ENCODE data around the gene CMKLR1. TPM values are rescaled to one million over a fixed set of nuclear protein-coding genes. Genes with fewer than 3 reads are reported as not detected.

The CMKLR1 gene
- total RNA-seq, 1 donor from 2014 or later = 0.12 TPM

DNA sequence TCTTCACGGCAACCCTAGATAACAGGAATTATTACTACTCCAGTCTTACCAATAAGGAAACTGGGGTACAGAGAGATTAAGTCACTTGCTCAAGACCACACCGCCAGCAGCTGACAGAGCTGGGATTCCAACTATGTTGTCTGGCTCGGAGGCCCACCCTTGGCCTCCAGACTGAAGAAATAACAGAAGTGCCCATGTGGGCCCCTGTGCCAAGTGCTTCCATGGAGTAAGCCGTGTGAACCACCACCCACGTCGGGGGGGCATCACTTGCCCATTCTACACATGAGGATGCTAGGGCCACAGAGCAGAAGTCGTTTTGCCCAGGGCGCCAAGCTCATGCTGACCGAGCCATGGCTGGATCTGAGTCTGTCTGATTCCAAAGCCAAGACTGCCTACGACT is 926 bp upstream of the CMKLR1 start:
- TF ChIP-seq, protein P1, sequence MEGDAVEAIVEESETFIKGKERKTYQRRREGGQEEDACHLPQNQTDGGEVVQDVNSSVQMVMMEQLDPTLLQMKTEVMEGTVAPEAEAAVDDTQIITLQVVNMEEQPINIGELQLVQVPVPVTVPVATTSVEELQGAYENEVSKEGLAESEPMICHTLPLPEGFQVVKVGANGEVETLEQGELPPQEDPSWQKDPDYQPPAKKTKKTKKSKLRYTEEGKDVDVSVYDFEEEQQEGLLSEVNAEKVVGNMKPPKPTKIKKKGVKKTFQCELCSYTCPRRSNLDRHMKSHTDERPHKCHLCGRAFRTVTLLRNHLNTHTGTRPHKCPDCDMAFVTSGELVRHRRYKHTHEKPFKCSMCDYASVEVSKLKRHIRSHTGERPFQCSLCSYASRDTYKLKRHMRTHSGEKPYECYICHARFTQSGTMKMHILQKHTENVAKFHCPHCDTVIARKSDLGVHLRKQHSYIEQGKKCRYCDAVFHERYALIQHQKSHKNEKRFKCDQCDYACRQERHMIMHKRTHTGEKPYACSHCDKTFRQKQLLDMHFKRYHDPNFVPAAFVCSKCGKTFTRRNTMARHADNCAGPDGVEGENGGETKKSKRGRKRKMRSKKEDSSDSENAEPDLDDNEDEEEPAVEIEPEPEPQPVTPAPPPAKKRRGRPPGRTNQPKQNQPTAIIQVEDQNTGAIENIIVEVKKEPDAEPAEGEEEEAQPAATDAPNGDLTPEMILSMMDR (conservative IDR thresholded peaks at IDR 0.05; ENCODE audit: low read depth, low read length) = no peak
- no peak overlapping the region for H3K4me3 ChIP-seq (ENCODE audit: low read depth, low read length)
- no peak for DNase-seq (ENCODE audit: low read depth)

DNA sequence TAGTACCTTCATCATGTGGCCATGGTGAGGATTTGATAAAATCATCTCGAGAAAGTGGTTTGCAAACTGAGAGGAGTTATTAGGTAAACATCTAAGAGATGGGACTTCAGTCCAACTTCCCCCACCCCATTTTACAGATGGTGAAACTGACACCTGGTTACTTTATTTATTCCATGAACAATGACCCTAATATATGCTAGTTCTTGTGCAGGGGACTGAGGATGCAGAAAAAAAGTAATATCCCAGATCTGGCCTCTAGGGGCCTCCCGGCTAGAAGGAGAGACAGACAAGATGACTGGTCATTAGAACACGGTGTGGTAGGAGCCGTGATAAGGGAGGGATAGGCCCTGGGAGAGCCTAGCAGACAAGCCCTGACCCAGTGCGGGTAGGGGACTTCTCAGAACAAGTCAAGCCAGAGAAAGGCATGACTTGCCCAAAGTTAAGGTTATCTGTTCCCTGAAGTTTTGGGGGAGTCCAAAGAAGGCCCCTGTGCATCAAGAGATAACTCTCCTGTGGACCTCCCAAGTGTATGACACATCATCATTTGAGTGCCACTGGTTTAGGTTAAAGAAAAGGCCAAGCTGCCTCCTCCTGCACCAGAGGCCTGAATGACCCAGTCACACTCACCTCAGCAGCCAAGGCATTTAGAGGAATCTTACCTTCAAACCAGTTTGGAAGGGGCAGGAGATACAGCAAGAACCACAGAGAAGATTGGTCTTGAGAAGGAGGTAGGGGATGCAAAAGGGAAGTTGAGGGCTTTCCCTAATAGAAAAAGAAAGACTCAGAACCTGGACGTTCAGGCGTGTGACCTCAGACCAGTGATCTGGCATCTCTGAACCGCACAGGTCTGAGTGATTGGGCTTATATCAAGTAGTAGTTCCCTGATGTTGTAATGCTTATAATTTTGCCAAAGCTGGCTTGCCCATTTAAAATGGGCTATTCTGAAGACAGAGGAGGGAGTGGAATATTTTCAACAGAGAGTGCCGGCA is 1.6 kb downstream of the CMKLR1 start:
- TF ChIP-seq, protein P1 (conservative IDR thresholded peaks at IDR 0.05; ENCODE audit: low read depth, low read length) = peak; percentile 63
- DNase-seq (ENCODE audit: low read depth) = no peak

DNA sequence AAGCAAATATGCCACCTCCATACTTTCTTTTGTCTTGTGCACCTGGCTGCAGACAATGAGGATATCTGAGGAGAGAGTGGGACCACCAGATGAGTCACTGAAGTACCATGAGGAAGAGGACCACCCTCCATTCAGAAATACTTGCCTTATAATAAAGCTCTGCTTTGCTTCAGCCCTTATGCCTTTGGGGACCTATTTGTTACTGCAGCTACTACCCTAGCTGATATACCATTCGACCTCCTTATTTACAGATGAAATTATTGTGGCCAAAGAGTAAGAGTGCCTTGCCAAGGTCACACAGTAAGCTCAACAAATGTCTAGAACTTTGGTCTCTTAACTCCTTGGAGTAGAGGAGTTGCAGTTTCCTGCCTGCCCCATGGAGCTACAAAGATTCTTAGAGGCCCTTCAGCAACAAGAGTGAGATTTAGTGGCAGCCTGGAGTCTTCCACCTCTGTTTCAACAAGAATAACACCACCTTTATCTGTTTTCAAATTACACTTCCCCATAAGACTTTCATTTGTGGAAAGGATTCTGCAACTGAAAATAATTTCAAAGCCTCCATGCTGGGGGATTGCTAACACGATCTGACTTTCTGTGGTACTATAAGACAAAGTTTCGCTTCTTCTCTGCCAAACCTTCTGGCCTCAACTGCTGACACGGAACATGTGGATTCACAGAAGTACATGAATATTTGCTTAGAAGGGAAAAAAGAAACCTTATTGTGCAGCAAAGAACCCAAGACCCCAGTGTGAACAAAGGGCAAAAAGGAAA is 3.6 kb downstream of the CMKLR1 start:
- H3K4me3 ChIP-seq (ENCODE audit: low read depth, low read length) = no peak overlapping the region
- no peak for DNase-seq (ENCODE audit: low read depth)
- TF ChIP-seq, protein P1 (conservative IDR thresholded peaks at IDR 0.05; ENCODE audit: low read depth, low read length) = no peak

More for the DNA sequence above, 1.6 kb downstream of the CMKLR1 start:
- no peak overlapping the region for H3K4me3 ChIP-seq (ENCODE audit: low read depth, low read length)

DNA sequence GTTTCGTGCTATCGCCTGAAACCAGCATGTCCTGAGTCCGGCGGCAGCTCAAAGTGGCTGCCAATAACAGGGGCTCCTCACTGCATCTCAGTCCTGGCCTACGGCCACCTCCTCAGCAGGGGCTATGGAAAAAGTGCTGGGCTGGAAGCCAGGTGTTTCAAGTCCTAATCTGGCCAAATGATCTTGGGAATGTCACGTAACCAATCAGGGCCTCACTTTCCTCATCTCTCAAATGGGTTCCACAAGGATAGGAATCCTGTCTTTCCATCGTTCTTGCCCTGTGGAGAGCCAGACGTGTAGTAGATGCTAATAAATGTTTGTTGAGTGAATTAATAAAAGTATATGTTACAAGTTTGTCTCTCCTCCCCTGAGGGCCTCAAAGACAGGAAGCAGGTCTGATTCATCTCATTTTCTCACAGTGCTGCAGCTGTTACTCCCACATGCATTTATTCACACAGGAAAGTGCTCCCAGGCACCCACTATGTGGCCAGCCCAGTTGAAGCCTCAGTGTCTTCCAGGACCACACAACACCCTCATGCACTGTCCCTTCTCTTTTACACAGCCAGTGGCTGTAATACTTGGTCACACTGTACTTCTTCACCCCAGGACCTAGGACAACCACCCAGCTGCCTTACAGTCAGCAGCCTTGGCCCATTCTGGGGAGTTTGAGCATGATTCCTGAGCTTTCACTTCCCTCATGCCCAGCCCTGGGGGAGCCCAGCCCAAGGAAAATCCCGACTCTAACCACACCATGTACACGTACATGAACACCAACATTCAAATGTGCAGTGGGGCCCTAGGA is 5.0 kb downstream of the CMKLR1 start:
- no peak overlapping the region for H3K4me3 ChIP-seq (ENCODE audit: low read depth, low read length)
- no peak for DNase-seq (ENCODE audit: low read depth)
- TF ChIP-seq, protein P1 (conservative IDR thresholded peaks at IDR 0.05; ENCODE audit: low read depth, low read length) = no peak

DNA sequence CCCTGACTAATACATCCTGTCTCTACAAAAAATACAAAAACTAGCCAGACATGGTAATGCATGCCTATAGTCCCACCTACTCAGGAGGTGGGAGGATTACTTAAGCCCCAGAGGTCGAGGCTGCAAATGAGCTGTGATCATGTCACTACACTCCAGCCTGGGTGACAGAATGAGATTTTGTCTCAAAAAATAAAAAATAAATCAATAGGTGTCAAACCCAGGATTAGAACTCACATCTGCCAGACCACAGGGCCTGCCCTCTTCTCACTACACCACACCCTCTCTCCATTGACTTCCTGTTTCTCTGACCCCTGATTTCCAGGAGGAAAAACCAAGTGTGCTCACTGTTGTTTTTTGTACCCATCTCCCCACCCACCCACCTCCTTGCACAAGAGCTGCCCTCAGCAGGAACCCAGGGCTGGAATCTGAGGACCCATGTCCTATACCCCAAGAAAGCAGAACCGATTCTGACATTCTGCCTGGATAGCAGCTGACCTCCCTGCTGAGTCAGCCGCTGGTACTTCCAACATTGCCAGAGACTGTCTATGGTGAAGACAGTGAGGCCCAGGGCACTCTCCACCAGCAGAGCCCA is 6.2 kb downstream of the CMKLR1 start:
- H3K4me3 ChIP-seq (ENCODE audit: low read depth, low read length) = no peak overlapping the region
- no peak for DNase-seq (ENCODE audit: low read depth)
- TF ChIP-seq, protein P1 (conservative IDR thresholded peaks at IDR 0.05; ENCODE audit: low read depth, low read length) = no peak

DNA sequence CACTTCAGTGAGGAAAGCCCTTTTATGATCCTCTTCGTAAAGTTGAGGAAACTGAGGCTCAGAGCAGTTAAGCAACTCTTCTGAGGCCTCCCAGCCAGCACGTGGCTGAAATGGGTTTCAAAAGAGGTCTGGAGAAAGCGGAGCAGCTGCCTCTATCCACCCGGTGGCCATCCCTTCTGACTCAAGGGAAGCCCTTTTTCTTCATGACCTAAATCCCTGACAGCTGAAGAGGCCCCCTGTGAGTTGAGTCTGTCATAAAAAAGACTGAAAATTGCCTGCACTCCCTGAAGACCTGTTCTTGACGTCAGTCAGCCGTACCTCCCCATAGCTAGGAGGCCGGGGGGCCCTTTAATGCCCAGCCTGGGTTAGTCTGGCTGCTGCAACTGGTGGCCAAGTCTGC is 10.7 kb downstream of the CMKLR1 start:
- TF ChIP-seq, protein P1 (conservative IDR thresholded peaks at IDR 0.05; ENCODE audit: low read depth, low read length) = no peak
- no peak overlapping the region for H3K4me3 ChIP-seq (ENCODE audit: low read depth, low read length)
- no peak for DNase-seq (ENCODE audit: low read depth)

Data from epithelial cell of proximal tubule (primary cell).